Measurements from ENCODE around the gene HAUS8. TPM values are rescaled to one million over a fixed set of nuclear protein-coding genes. Genes with fewer than 3 reads are reported as not detected.
"Not testable (repeated sequence)": the region's sequence is repeated elsewhere in the genome, so short reads cannot be mapped to it uniquely, and the experiment has no call there.

The HAUS8 gene
- total and polyA plus RNA-seq, 9 of the 15 experiments (the other 6 are each of a cell fraction or from before 2014, with no cell fraction given), result 20.5 to 53.2 (median 36.0) TPM

GRCh38 chr19:17025361-17025760 lies 49.9 kb downstream of the HAUS8 start (continued):
- TF ChIP-seq, protein P1, sequence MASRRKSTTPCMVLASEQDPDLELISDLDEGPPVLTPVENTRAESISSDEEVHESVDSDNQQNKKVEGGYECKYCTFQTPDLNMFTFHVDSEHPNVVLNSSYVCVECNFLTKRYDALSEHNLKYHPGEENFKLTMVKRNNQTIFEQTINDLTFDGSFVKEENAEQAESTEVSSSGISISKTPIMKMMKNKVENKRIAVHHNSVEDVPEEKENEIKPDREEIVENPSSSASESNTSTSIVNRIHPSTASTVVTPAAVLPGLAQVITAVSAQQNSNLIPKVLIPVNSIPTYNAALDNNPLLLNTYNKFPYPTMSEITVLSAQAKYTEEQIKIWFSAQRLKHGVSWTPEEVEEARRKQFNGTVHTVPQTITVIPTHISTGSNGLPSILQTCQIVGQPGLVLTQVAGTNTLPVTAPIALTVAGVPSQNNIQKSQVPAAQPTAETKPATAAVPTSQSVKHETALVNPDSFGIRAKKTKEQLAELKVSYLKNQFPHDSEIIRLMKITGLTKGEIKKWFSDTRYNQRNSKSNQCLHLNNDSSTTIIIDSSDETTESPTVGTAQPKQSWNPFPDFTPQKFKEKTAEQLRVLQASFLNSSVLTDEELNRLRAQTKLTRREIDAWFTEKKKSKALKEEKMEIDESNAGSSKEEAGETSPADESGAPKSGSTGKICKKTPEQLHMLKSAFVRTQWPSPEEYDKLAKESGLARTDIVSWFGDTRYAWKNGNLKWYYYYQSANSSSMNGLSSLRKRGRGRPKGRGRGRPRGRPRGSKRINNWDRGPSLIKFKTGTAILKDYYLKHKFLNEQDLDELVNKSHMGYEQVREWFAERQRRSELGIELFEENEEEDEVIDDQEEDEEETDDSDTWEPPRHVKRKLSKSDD (conservative IDR thresholded peaks at IDR 0.05; ENCODE audit: low read length), result no peak
- TF ChIP-seq CHD2 (IDR thresholded peaks at IDR 0.05; ENCODE audit: low read depth, low read length) (no peak), ILF3 (IDR thresholded peaks at IDR 0.05; ENCODE audit: borderline replicate concordance) (no peak)

- not testable (repeated sequence) for H2AFZ ChIP-seq (ENCODE audit: low read depth, low read length); H3K4me3 ChIP-seq
Observed at GRCh38 chr19:17024941-17025340, 50.3 kb downstream of the HAUS8 start.

More at GRCh38 chr19:17024941-17025340, 50.3 kb downstream of the HAUS8 start:
- BruUV-seq (replicated peaks); H4K20me1 ChIP-seq (replicated peaks; ENCODE audit: control insufficient read depth, insufficient read depth, low read length); FAIRE-seq; H3K36me3 ChIP-seq (ENCODE audit: control insufficient read depth, insufficient read depth, low read length); H3K27ac ChIP-seq (ENCODE audit: extremely low read depth, low read depth, low read length); ATAC-seq; H3K9ac ChIP-seq (ENCODE audit: insufficient read depth in 1 of 2, low read depth in 2 of 2, low read length in 2 of 2); H3K4me2 ChIP-seq (ENCODE audit: insufficient read depth, low read length); DNase-seq (ENCODE audit: extremely low read depth in 1 of 4, low spot score in 3 of 4); H3K79me2 ChIP-seq (ENCODE audit: control insufficient read depth, insufficient read depth, low read length); CTCF ChIA-PET (ENCODE audit: low intra/inter-chr PET ratio); intact Hi-C loops (cut with micrococcal nuclease); in situ Hi-C loops (cut with MboI); H3K4me1 ChIP-seq (replicated peaks in 1 of 2; ENCODE audit: control insufficient read depth in 2 of 2, insufficient read depth in 2 of 2, low read length in 2 of 2); H3K9me1 ChIP-seq (ENCODE audit: control insufficient read depth, insufficient read depth, low read length); H3K9me3 ChIP-seq (replicated peaks; ENCODE audit: control insufficient read depth, insufficient read depth, low read depth, low read length); TF ChIP-seq ATF3 (CRISPR knock-in tag; conservative IDR thresholded peaks at IDR 0.05): not testable (repeated sequence)
- 3% methylated on average over 8 of the region's 8 CpGs for WGBS (ENCODE audit: insufficient coverage, low coverage, missing lambda C conversion rate)
- peak; percentile 23; the same call in 1 of the 2 replicates for TF ChIP-seq FOSL1 (tag; conservative IDR thresholded peaks at IDR 0.05)
- peak; percentile 19; the same call in 1 of the 2 replicates for TF ChIP-seq EGR1 (conservative IDR thresholded peaks at IDR 0.05)
- peak; percentile 17; the same call in 1 of the 2 replicates for TF ChIP-seq ATF3 (IDR thresholded peaks at IDR 0.05)
- POLR2A ChIA-PET, result interaction anchor here (0.6 kb wide), 1 partner anchor 244 kb away, joined by 3 read pairs; no protein-coding TSS in a partner anchor
- H3K27me3 ChIP-seq (ENCODE audit: control insufficient read depth in 2 of 2, insufficient read depth in 2 of 2, low read length in 2 of 2), result peaks cover 19 to 34% of the 10 kb centered on the region in 2 experiments; a peak in 4 of 5 replicates
